GM19463 (cell line): Measurements from ENCODE around the gene NPHP4.
"Not testable (repeated sequence)": the region's sequence is repeated elsewhere in the genome, so short reads cannot be mapped to it uniquely, and the experiment has no call there.

Experiments
- ATAC-seq: cut with Tn5 transposase; IDR thresholded peaks from one replicate; pipeline ENCODE4 v1.9.1; 2021; ENCODE audit warnings: mild to moderate bottlenecking, moderate library complexity; ENCODE audit not compliant: unreplicated experiment

NPHP4 gene

GRCh38 chr1:5901841-5902240 is 90.4 kb downstream of the NPHP4 start:
- ATAC-seq, result no peak

DNA sequence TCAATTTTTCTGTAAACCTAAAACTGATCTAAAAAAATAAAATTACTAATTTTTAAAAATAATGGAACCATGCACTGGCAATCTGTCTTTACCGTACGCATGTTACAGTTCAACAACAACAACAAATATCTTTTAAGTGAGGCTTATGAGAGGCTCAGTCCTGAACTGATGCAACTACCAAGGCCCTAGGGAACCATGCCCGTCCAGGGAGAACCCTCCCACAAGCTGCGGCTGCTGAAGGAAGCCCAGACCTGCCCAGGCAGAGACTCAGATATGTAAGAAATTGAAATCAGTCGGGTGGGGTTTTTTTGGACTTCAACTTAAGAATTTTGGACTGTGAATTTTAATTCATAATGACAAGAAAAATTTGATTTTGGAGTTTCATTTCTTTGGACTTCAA is 91.1 kb downstream of the NPHP4 start:
- no peak for ATAC-seq

GRCh38 chr1:5898266-5898665 is 94.0 kb downstream of the NPHP4 start:
- ATAC-seq, result no peak

GRCh38 chr1:5896706-5897660 is 95.2 kb downstream of the NPHP4 start:
- no peak for ATAC-seq

GRCh38 chr1:5895446-5896406 is 96.5 kb downstream of the NPHP4 start:
- ATAC-seq, result no peak

DNA sequence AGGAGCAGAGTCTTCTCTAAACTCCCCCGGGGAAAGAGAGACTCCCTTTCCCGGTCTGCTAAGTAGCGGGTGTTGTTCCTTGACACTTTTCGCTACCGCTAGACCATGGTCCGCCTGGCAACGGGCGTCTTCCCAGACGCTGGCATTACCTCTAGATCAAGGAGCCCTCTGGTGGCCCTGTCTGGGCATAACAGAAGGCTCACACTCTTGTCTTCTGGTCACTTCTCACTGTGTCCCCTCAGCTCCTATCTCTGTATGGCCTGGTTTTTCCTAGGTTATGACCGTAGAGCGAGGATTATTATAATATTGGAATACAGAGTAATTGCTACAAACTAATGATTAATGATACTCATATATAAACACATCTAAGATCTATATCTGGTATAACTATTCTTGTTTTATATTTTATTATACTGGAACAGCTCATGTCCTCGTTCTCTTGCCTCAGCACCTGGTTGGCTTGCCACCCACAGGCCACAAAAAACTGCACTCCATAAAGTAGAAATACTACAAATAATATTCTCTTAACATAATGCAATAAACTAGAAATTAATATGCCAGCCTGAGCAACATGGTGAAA is 98.4 kb downstream of the NPHP4 start:
- not testable (repeated sequence) for ATAC-seq

DNA sequence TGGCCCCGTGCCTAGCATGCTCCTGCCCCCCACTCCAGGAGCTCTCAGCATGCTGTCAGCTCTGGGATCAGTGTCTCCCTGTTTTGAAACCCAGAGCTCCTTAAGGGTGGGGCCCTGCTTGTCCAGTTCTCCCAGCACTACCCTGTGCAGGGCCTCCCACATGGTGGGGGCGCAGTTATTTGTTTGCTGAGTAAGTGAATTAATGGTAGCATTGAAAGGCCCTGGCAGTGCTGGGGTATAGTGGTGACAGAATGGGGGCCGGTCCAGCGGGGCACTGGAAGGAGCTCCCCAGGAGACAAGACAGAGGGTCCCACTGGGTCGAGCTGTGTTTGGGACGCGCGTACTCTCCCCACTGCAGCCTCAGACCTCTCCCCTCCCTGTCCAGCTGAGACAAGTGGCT is 99.9 kb downstream of the NPHP4 start:
- ATAC-seq, result no peak

DNA sequence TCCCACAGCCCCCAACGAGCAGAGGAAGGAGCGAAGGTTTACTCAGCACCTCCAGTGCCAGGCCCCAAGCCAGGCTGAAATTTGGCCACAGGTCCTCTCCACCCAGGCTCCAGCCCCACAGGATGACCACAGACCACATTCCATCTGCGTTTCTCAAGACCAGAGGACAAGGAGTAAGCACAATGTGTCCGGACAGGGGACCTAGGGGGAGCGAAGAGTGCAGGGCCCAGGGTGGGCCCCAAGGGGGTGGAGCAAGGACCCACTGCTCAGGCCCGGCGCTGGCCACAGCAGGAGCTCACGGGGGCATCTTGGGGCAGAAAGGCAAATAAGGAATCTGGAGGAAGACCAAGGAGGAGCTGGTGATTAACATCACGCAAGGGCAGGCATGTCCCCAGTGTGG is 100.5 kb downstream of the NPHP4 start:
- no peak for ATAC-seq

- no peak for ATAC-seq
Observed at GRCh38 chr1:5891137-5891536, 101.1 kb downstream of the NPHP4 start.

GRCh38 chr1:5890346-5891106 is 101.7 kb downstream of the NPHP4 start:
- no peak for ATAC-seq

DNA sequence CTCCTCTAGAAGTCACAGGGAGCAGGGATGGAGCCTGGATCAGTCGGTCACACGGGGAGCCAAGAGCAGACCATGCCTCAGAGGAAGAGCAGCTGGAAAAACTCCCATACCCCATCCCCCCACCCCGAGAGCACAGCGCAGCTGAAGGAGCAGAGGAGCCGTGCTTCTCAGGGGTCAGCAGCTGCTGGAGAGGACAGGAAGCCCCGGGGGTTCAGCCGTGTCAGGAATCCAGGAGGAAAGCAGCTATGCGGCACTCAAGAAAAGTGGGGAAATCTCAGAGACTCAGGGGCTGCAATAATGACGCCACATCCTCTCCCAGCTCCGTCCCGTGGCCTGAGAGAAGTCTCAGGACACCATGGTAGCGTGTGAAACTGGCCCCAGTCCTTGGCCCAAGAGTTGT is 102.3 kb downstream of the NPHP4 start:
- ATAC-seq, result no peak

- ATAC-seq, result no peak
Observed at GRCh38 chr1:5889462-5889861, 102.8 kb downstream of the NPHP4 start.

DNA sequence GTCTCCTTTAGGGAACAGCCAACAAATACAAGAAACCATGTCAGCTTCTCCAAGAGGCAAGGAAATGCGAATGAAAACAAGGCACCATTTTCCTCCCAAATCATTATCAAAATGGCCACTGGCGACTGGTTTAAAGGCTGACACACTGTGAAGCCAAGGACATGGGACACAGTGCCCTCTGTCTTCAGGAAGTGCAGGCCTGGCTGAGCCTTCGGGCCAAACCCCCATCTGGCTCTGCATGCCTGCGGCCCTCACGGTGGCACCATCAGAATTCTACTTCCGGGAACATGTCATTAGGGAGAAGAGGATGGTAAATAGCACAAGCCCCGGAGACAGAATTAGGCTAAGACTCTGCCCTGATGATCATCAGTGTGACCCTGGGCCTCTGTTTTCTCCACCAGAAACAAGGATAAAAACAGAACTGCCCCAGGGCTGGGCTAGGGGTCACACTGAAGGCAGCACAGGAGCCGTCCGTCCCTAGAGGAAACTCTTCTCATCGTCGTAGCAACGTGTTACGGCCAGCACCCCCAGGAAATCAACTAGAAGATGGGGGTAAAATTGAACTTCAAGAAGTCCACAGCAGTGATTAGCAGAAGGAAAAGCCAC is 103.5 kb downstream of the NPHP4 start:
- ATAC-seq, result no peak

DNA sequence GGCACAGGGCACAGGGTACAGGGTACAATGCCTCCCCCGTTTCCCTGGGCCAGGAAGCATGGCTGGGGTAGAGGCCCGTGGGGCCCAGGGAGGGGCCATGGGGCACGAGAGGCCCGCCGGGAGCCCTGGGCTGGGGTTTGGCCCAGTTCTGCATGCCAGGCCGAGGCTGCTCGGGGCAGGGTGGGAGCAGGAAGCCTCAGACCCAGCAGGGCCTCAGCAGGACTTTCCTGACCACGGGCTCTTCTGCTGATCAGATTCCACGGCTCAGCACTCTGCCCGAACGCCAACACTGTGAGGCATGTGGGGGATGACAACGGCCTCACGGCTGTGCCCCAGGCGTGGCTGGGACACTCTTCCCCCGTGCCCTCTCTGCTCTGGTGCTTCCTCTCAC is 104.3 kb downstream of the NPHP4 start:
- no peak for ATAC-seq

DNA sequence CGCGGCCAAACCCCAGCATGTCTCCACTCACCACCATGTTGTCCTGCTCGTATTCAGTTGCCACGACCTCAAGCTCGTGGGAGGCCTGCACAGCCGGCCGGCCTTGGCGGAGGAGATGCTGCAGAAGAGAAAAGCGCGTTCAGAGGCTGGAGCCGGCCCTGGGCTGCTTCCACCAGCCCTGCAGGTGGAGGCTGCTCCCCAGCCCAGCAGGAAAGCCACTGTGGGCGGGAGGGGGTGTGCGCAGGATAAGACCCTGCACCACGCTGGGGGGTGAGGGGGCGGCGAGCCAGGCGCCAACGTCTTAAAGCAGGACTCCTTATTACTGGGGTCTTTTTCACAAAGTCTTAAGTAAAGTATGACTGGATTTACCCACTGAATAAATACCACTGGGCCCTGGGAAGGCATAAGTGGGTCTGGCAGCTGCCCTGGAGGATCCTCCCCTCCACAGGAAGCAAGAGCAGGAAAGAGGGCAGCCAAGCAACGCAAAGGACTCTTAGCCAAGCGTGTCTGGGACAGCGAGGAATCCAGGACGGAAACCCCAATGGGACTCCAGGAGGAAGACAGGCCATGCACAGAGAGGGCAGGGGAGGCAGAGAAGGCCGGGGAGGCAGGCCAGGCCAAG is 104.8 kb downstream of the NPHP4 start:
- no peak for ATAC-seq

DNA sequence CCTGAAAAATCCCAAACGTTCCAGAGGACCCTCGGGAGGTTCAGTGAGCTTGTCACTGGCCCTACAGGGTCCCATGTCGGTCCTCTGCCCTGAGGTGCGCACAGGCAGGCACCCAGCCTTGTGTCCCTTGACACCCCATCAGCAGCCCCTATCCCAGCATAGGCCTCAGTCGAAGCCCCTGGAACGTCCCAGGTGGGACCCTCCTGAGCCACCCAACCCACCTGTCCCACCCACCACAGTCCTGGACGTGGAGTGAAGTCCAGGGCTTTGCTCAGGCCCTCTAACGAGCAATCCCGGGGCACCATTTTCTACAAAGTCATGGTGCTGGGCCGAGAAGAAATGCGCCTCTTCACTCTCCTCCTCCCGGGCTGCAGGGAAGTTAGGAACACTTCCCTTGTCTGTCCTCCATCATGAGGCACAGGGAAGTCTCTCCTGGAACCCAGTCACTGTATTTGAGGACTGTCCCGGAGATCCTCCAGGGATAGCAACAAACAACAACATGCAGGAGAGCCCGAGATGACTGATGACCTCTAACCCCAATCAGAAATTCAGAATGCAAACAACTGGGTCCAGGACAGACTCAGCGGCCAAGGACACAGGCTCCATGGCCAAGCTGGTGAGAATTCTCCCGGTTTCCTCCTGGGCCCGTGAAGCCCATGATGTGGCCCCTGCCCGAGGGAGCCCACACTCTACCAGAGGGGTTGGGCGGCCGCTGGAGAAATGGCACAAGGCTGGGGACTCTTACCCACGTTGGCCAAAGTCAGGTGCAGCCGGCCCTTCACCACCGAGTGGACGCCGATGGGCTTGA is 105.5 kb downstream of the NPHP4 start:
- no peak for ATAC-seq

DNA sequence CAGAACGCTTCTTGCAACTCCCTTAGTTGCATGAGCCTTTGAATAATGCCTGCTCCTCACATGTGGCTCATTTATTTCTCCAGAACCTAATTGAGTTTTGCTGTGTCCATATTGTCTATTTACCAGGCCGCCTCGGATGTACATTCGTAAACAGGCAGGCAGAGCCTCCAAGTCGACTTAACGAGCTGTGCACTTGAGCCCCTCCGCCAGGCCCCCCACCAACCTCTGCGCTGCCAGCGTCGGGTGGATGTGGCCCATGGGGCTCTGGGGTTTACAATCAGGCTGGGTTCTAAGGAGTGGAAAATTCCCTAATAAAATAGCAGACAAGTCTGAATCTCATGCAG is 106.1 kb downstream of the NPHP4 start:
- ATAC-seq, result no peak

- ATAC-seq, result no peak
Observed at GRCh38 chr1:5885471-5886139, 106.6 kb downstream of the NPHP4 start.
